ENCODE results near the gene NKX1-1. TPM values are rescaled to one million over a fixed set of nuclear protein-coding genes. Genes with fewer than 3 reads are reported as not detected.

The NKX1-1 gene
- total RNA-seq, 2 donors from 2014 or later: not detected

DNA sequence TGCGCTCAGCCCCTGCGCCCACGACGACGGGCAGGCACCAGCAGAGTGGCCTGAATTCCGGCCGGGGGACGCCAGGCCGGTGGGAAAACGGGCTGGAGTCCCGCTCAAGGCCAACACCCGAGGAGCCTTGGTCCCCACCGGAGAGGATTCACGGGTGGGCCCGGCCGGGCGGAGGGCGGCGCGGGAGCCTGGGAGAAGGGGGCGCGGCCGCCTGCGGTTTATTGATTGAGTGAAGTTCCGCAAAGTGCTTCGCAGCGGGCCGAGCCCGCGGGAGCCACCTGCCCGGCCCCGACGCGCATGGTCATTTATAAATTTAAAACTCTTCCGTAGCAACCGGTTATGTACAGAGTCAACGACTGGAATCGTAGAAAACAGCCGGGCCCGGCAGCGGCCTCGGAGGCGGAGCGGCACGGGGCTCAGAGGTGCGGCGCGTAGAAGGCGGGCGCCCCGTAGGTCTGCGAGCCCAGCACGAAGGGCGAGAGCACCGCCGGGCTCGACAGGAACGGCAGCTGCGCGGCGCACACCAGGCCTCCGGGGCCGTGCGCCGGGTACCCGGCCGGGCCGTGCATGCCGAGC is 3.6 kb downstream of the NKX1-1 start:
- H3K27me3 Mint-ChIP-seq (ENCODE audit: insufficient read depth): peaks cover 68% of the 10 kb centered on the region
- WGBS, 2 experiments (ENCODE audit: insufficient coverage in 1 of 2, insufficient read length in 1 of 2): 6 to 13% methylated on average over 28 to 69 of the region's 69 CpGs
- no peaks in the 10 kb centered on the region for H3K36me3 ChIP-seq (ENCODE audit: control insufficient read depth, insufficient read depth, low read length)
- H3K9me3 Mint-ChIP-seq: peaks cover 22% of the 10 kb centered on the region
- H3K27ac ChIP-seq (ENCODE audit: low read depth, low read length): no peak overlapping the region
- H3K4me1 Mint-ChIP-seq: no peaks in the 10 kb centered on the region
- peak; percentile 55 for DNase-seq
- TF ChIP-seq, protein P1, sequence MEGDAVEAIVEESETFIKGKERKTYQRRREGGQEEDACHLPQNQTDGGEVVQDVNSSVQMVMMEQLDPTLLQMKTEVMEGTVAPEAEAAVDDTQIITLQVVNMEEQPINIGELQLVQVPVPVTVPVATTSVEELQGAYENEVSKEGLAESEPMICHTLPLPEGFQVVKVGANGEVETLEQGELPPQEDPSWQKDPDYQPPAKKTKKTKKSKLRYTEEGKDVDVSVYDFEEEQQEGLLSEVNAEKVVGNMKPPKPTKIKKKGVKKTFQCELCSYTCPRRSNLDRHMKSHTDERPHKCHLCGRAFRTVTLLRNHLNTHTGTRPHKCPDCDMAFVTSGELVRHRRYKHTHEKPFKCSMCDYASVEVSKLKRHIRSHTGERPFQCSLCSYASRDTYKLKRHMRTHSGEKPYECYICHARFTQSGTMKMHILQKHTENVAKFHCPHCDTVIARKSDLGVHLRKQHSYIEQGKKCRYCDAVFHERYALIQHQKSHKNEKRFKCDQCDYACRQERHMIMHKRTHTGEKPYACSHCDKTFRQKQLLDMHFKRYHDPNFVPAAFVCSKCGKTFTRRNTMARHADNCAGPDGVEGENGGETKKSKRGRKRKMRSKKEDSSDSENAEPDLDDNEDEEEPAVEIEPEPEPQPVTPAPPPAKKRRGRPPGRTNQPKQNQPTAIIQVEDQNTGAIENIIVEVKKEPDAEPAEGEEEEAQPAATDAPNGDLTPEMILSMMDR (conservative IDR thresholded peaks at IDR 0.05): no peak
- H3K27ac Mint-ChIP-seq: no peak overlapping the region
- no peak overlapping the region for H3K4me3 Mint-ChIP-seq
- H3K4me1 ChIP-seq (ENCODE audit: control insufficient read depth, insufficient read depth, low read length): no peaks in the 10 kb centered on the region
- H3K9me3 ChIP-seq (ENCODE audit: control insufficient read depth, low read length): no peaks in the 10 kb centered on the region
- no peaks in the 10 kb centered on the region for H3K36me3 Mint-ChIP-seq (ENCODE audit: low read depth)
- no peak overlapping the region for H3K9ac ChIP-seq (ENCODE audit: extremely low read depth, low read length, poor library complexity, severe bottlenecking)
- H3K4me3 ChIP-seq (ENCODE audit: low read length): no peak overlapping the region
- H3K27me3 ChIP-seq (ENCODE audit: control insufficient read depth, insufficient read depth, low read length, poor library complexity, severe bottlenecking): peaks cover 88% of the 10 kb centered on the region

DNA sequence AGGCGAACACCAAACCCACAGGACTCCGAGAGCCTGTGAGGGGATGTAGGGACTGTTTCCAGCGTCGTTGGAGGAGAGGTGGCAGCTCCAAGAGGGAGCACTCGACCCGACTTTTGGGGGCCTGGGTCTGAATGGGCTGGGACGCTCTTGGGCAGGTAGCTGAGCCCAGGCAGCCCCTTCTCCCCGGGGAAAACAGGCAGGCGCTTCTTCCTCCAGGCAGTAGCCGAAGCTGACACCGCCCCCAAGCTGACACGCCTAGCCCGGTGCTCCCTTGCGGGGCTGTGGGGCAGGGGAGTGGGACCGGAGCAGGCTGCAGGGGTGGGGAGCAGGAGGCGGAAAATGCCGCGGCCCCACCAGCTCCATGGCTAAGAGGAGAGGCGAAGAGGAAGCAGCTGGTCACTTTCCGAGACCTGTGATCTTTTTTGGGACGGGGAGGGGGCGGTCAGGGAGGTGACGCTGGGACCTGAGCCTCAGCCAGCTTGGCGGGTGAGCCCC is 4.2 kb downstream of the NKX1-1 start:
- Histone ChIP-seq H3K27ac (ENCODE audit: low read depth, low read length) (no peak overlapping the region), H3K4me3 (ENCODE audit: low read length) (no peak overlapping the region), H3K4me1 (ENCODE audit: control insufficient read depth, insufficient read depth, low read length) (no peaks in the 10 kb centered on the region), H3K36me3 (ENCODE audit: control insufficient read depth, insufficient read depth, low read length) (no peaks in the 10 kb centered on the region), H3K9me3 (ENCODE audit: control insufficient read depth, low read length) (no peaks in the 10 kb centered on the region), H3K27me3 (ENCODE audit: control insufficient read depth, insufficient read depth, low read length, poor library complexity, severe bottlenecking) (peaks cover 83% of the 10 kb centered on the region), H3K9ac (ENCODE audit: extremely low read depth, low read length, poor library complexity, severe bottlenecking) (no peak overlapping the region)
- Mint-ChIP-seq H3K4me1 (no peaks in the 10 kb centered on the region), H3K27ac (no peak overlapping the region), H3K36me3 (ENCODE audit: low read depth) (no peaks in the 10 kb centered on the region), H3K9me3 (peaks cover 19% of the 10 kb centered on the region), H3K4me3 (no peak overlapping the region), H3K27me3 (ENCODE audit: insufficient read depth) (peaks cover 63% of the 10 kb centered on the region)
- TF ChIP-seq, protein P1 (conservative IDR thresholded peaks at IDR 0.05): no peak
- peak; percentile 41 for DNase-seq
- 14 to 31% methylated on average over 14 to 24 of the region's 24 CpGs for WGBS, 2 experiments (ENCODE audit: insufficient coverage in 1 of 2, insufficient read length in 1 of 2)

DNA sequence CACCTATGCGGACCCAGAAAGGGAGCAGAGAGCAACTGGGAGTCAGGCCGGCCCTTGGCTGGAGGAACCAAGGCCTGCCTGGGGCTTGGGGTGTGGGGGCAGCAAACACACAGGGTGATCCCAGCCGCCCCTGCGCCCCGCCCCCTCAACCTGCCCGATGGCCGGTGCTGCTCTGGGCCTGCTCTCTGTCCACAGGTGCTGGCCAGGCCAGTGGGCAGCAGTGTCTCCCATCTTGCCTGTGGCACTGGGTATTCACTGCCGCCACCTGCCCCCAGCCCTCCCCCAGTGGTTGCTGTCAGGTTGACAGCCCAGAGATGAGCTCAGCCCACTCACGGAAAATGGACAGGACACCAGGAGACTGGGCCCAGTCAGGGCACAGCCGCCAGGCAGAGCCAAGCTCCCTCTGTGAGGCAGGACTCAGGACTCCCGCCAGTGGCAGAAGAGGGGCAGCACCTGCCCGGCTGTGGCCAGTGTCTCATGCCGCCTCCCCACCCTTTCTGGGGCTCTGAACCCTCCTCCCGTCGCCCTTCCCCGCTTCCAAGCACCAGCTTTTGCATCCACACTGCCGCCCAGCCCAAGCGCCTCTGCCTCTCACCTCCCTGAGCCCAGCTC is 4.7 kb downstream of the NKX1-1 start:
- Histone ChIP-seq H3K27me3 (ENCODE audit: control insufficient read depth, insufficient read depth, low read length, poor library complexity, severe bottlenecking) (peaks cover 77% of the 10 kb centered on the region), H3K9me3 (ENCODE audit: control insufficient read depth, low read length) (no peaks in the 10 kb centered on the region), H3K4me3 (ENCODE audit: low read length) (no peak overlapping the region), H3K36me3 (ENCODE audit: control insufficient read depth, insufficient read depth, low read length) (no peaks in the 10 kb centered on the region), H3K27ac (ENCODE audit: low read depth, low read length) (no peak overlapping the region), H3K4me1 (ENCODE audit: control insufficient read depth, insufficient read depth, low read length) (no peaks in the 10 kb centered on the region), H3K9ac (ENCODE audit: extremely low read depth, low read length, poor library complexity, severe bottlenecking) (no peak overlapping the region)
- DNase-seq: peak; percentile 44
- Mint-ChIP-seq H3K9me3 (peaks cover 24% of the 10 kb centered on the region), H3K4me1 (no peaks in the 10 kb centered on the region), H3K27ac (no peak overlapping the region), H3K36me3 (ENCODE audit: low read depth) (peaks cover 3% of the 10 kb centered on the region), H3K4me3 (no peak overlapping the region), H3K27me3 (ENCODE audit: insufficient read depth) (peaks cover 59% of the 10 kb centered on the region)
- TF ChIP-seq, protein P1 (conservative IDR thresholded peaks at IDR 0.05): no peak
- 43 to 56% methylated on average over 3 to 18 of the region's 18 CpGs for WGBS, 2 experiments (ENCODE audit: insufficient coverage in 1 of 2, insufficient read length in 1 of 2)
